Measurements from ENCODE around the gene TMEM184B. TPM values are rescaled to one million over a fixed set of nuclear protein-coding genes. Genes with fewer than 3 reads are reported as not detected.

The TMEM184B gene
- total and polyA plus RNA-seq, 2 of the 8 experiments (the other 6 are each of a cell fraction or from before 2014, with no cell fraction given), result 41.6 to 81.0 TPM

DNA sequence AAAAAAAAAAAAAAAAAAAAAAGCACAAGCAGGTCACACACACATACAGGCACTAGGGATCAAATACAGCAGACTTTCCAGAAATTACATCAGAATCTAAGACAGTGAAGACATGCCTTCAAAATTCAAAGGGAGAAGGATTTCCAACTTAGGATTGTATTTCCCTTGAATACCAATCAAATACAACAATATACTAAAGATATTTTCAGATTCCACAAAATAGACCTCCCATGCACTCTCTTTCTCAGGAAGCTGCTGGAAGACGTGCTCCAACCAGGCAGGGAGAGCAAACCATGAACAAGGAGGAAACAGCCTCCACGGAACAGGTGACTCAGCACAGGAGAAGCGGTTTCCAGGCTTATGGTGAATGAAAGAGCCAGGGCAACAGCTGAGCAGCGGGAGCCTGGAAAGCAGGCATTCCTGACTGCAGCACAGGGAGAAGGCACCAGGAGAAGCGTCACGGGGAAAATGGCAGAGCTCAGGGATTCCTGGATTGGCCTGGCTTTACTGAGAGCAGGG lies 32.0 kb downstream of the TMEM184B start (continued):
- TF ChIP-seq MAFK (IDR thresholded peaks at IDR 0.05; ENCODE audit: low read depth, low read length) (peak; percentile 91; the same call in 1 of the 2 replicates), POLR2A (IDR thresholded peaks at IDR 0.05; ENCODE audit: control extremely low read depth in 1 of 2, low read depth in 2 of 2, low read length in 2 of 2) (0 out of 3 replicates have a peak, but pooled peaks of 1 of the 2 experiments have one; percentile 39)
